ENCODE results near the gene OGA. TPM values are rescaled to one million over a fixed set of nuclear protein-coding genes. Genes with fewer than 3 reads are reported as not detected.

OGA gene
- total and polyA plus RNA-seq, 2 of the 8 experiments (the other 6 are each of a cell fraction or from before 2014, with no cell fraction given): 31.2 to 107 TPM

DNA sequence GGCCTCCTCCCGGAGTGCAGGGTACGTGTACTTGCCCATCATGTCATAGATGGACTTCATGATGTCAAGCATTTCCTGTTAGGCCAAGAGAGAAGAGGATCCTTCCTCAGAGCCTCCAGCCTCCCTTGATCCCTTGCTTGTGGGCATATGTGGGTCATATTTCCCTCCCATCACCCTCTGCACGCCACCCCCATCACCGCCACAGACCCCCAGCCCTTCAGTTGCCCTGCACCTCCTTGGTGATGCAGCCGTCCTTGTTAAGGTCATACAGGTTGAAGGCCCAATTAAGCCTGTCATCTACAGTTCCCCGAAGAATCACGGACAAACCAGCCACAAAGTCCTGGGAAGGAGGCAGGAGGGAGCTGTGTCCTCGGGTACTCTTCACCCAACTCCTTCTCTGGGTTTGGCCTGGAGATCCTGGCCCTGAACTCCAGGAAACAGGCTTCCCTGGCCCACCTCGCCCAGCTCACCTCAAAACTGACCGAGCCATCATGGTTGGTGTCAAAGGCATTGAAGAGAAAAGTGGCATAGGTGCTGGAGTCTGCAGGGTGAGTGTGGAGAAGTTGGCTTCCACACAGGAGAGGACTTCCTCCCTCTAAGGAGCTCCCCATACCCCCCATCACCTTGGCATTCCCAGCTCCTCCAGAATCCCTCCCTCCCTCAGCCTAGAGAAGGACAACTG, 9.8 kb upstream of the OGA start (continued):
- TF ChIP-seq, protein P1, sequence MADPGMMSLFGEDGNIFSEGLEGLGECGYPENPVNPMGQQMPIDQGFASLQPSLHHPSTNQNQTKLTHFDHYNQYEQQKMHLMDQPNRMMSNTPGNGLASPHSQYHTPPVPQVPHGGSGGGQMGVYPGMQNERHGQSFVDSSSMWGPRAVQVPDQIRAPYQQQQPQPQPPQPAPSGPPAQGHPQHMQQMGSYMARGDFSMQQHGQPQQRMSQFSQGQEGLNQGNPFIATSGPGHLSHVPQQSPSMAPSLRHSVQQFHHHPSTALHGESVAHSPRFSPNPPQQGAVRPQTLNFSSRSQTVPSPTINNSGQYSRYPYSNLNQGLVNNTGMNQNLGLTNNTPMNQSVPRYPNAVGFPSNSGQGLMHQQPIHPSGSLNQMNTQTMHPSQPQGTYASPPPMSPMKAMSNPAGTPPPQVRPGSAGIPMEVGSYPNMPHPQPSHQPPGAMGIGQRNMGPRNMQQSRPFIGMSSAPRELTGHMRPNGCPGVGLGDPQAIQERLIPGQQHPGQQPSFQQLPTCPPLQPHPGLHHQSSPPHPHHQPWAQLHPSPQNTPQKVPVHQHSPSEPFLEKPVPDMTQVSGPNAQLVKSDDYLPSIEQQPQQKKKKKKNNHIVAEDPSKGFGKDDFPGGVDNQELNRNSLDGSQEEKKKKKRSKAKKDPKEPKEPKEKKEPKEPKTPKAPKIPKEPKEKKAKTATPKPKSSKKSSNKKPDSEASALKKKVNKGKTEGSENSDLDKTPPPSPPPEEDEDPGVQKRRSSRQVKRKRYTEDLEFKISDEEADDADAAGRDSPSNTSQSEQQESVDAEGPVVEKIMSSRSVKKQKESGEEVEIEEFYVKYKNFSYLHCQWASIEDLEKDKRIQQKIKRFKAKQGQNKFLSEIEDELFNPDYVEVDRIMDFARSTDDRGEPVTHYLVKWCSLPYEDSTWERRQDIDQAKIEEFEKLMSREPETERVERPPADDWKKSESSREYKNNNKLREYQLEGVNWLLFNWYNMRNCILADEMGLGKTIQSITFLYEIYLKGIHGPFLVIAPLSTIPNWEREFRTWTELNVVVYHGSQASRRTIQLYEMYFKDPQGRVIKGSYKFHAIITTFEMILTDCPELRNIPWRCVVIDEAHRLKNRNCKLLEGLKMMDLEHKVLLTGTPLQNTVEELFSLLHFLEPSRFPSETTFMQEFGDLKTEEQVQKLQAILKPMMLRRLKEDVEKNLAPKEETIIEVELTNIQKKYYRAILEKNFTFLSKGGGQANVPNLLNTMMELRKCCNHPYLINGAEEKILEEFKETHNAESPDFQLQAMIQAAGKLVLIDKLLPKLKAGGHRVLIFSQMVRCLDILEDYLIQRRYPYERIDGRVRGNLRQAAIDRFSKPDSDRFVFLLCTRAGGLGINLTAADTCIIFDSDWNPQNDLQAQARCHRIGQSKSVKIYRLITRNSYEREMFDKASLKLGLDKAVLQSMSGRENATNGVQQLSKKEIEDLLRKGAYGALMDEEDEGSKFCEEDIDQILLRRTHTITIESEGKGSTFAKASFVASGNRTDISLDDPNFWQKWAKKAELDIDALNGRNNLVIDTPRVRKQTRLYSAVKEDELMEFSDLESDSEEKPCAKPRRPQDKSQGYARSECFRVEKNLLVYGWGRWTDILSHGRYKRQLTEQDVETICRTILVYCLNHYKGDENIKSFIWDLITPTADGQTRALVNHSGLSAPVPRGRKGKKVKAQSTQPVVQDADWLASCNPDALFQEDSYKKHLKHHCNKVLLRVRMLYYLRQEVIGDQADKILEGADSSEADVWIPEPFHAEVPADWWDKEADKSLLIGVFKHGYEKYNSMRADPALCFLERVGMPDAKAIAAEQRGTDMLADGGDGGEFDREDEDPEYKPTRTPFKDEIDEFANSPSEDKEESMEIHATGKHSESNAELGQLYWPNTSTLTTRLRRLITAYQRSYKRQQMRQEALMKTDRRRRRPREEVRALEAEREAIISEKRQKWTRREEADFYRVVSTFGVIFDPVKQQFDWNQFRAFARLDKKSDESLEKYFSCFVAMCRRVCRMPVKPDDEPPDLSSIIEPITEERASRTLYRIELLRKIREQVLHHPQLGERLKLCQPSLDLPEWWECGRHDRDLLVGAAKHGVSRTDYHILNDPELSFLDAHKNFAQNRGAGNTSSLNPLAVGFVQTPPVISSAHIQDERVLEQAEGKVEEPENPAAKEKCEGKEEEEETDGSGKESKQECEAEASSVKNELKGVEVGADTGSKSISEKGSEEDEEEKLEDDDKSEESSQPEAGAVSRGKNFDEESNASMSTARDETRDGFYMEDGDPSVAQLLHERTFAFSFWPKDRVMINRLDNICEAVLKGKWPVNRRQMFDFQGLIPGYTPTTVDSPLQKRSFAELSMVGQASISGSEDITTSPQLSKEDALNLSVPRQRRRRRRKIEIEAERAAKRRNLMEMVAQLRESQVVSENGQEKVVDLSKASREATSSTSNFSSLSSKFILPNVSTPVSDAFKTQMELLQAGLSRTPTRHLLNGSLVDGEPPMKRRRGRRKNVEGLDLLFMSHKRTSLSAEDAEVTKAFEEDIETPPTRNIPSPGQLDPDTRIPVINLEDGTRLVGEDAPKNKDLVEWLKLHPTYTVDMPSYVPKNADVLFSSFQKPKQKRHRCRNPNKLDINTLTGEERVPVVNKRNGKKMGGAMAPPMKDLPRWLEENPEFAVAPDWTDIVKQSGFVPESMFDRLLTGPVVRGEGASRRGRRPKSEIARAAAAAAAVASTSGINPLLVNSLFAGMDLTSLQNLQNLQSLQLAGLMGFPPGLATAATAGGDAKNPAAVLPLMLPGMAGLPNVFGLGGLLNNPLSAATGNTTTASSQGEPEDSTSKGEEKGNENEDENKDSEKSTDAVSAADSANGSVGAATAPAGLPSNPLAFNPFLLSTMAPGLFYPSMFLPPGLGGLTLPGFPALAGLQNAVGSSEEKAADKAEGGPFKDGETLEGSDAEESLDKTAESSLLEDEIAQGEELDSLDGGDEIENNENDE (IDR thresholded peaks at IDR 0.05; ENCODE audit: insufficient replicate concordance, low read length): no peak
- TF ChIP-seq SAP30 (IDR thresholded peaks at IDR 0.05; ENCODE audit: insufficient read depth, insufficient replicate concordance, low read length) (no peak), JUND (IDR thresholded peaks at IDR 0.05; ENCODE audit: low read length) (no peak), RNF2 (IDR thresholded peaks at IDR 0.05; ENCODE audit: borderline replicate concordance, low read depth, low read length, missing control alignments, poor library complexity, severe bottlenecking) (no peak), TAF7 (optimal IDR thresholded peaks at IDR 0.05; ENCODE audit: borderline replicate concordance, low read depth, low read length) (no peak), SUZ12 (IDR thresholded peaks at IDR 0.05; ENCODE audit: low read length) (no peak), NANOG (IDR thresholded peaks at IDR 0.05; ENCODE audit: insufficient read depth, low read depth, low read length, poor library complexity, severe bottlenecking) (no peak), CHD1 (IDR thresholded peaks at IDR 0.05; ENCODE audit: low read depth, low read length) (no peak), SP1 (IDR thresholded peaks at IDR 0.05; ENCODE audit: low read depth, low read length) (no peak)
- TF ChIP-seq, protein P2, sequence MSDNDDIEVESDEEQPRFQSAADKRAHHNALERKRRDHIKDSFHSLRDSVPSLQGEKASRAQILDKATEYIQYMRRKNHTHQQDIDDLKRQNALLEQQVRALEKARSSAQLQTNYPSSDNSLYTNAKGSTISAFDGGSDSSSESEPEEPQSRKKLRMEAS (IDR thresholded peaks at IDR 0.05): no peak

Data from H1 (cell line).